GM12891 (cell line): Measurements from ENCODE around the gene HOXA6.

Experiments
- POLR2AphosphoS5 ChIP-seq: IDR thresholded peaks from 2 replicates; pipeline ENCODE4 v1.6.1; 2011; ENCODE audit warnings: low read depth, low read length, control low read depth
- TAF1 ChIP-seq: IDR thresholded peaks from 2 replicates; pipeline ENCODE4 v1.6.1; 2011; ENCODE audit warnings: low read depth, low read length, control low read depth

DNA sequence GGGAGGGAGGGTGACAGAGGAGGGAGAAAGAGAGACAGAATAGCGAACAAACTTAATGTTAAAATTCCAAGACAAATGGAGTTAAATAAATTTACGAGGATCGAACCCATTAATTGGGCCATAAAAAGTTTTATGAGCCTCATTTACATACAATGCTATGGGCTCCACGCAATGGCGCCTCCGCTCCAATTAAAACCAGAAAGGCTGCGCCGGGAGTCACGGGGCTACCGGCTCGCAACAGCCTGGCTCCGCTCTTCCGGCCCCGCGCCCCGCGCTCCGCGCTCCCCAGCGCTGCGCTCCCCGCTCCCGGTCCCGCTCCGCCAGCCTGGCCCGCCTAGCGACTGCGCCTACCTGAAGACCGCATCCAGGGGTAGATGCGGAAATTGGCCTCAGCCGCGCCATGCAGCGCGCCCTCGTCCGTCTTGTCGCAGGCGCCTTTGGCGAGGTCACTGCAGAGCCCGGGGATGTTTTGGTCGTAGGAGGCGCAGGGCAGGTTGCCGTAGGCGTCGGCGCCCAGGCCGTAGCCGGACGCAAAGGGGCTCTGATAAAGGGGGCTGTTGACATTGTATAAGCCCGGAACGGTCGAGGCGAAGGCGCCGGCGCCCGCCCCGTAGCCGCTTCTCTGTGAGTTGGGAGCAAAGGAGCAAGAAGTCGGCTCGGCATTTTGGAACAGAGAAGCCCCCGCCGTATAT, 8.4 kb upstream of the HOXA6 start:
- no peak for TF ChIP-seq TAF1
- no peak for TF ChIP-seq POLR2AphosphoS5
